Natural killer cell (primary cell): Measurements from ENCODE around the gene UBE2D2. TPM values are rescaled to one million over a fixed set of nuclear protein-coding genes. Genes with fewer than 3 reads are reported as not detected.

Source experiments
- ATAC-seq, 3 donors: fragments of 150-1000 bp in 2 of 3; fragments of 200-7000 bp in 1 of 3; cut with Tn5 transposase; 1 replicate in 1 of 3; 2 replicates in 2 of 3; pipeline ENCODE4 v1.10.0; 2021; ENCODE audit warnings: mild to moderate bottlenecking in 2 of 3, moderate library complexity in 2 of 3
- DNase-seq, 2 donors: peaks; one replicate each; pipeline versions ENCODE4 v3.0.0 to v3.0.0-alpha.2; 2013 to 2021; ENCODE audit warnings: mixed read lengths in 1 of 2
- H3K27ac ChIP-seq: one replicate; pipeline ENCODE4 v1.5.1; 2013; ENCODE audit warnings: mild to moderate bottlenecking, low read length
- H3K27me3 ChIP-seq: one replicate; pipeline ENCODE4 v1.6.1; 2013; ENCODE audit warnings: low read length; ENCODE audit not compliant: control insufficient read depth, insufficient read depth
- H3K36me3 ChIP-seq: one replicate; pipeline ENCODE4 v1.6.1; 2013; ENCODE audit warnings: low read length; ENCODE audit not compliant: control insufficient read depth, insufficient read depth
- H3K4me1 ChIP-seq: one replicate; pipeline ENCODE4 v1.6.1; 2013; ENCODE audit warnings: low read length; ENCODE audit not compliant: control insufficient read depth, insufficient read depth
- H3K4me3 ChIP-seq: one replicate; pipeline ENCODE4 v1.5.1; 2013; ENCODE audit warnings: low read length
- H3K9me3 ChIP-seq: one replicate; pipeline ENCODE4 v1.6.1; 2013; ENCODE audit warnings: low read length; ENCODE audit not compliant: control insufficient read depth, insufficient read depth
- H3K27ac Mint-ChIP-seq, 2 donors: one replicate each; pipeline ENCODE4 v1.8.0; 2022; ENCODE audit warnings: mild to moderate bottlenecking in 2 of 2, mixed read lengths in 2 of 2, moderate library complexity in 1 of 2
- H3K27me3 Mint-ChIP-seq, 2 donors: one replicate each; pipeline ENCODE4 v1.8.0; 2022; ENCODE audit warnings: low read depth in 2 of 2, mixed read lengths in 2 of 2
- H3K36me3 Mint-ChIP-seq: one replicate; pipeline ENCODE4 v1.8.0; 2022; ENCODE audit warnings: mixed read lengths
- H3K4me1 Mint-ChIP-seq, 2 donors: one replicate each; pipeline ENCODE4 v1.8.0; 2022; ENCODE audit warnings: mixed read lengths in 2 of 2
- H3K4me3 Mint-ChIP-seq: one replicate; pipeline ENCODE4 v1.8.0; 2022; ENCODE audit warnings: mild to moderate bottlenecking, moderate library complexity, mixed read lengths
- H3K9me3 Mint-ChIP-seq, 2 donors: one replicate each; pipeline ENCODE4 v1.8.0; 2022; ENCODE audit warnings: mixed read lengths in 2 of 2
- CTCF ChIP-seq: fragments of 200-600 bp; IDR thresholded peaks from one replicate; pipeline ENCODE4 v1.8.0; 2022; ENCODE audit warnings: antibody characterized with exemption
- WGBS: methylation state at CpG from one replicate; pipeline ENCODE4 v1.1.7; 2013; ENCODE audit warnings: missing lambda C conversion rate; ENCODE audit not compliant: insufficient coverage; 5-methylcytosine and 5-hydroxymethylcytosine counted together
- intact Hi-C: fragments of 100-400 bp; cut with micrococcal nuclease; formaldehyde crosslinking; loops from one replicate; pipeline ENCODE4 v1.14.2; 2022
- total RNA-seq, 4 donors: library from RNA; stranded (reverse); fragments of 120-200 nt in 1 of 4; gene quantifications; one replicate each; pipeline versions ENCODE4 v1.2.3 to v1.2.4, GENCODE V29; 2013 to 2022

UBE2D2 gene
- total RNA-seq, 3 donors from 2014 or later (not counting 1 experiment from before 2014, with no cell fraction given), result 127 to 139 (median 131) TPM

- H3K9me3 Mint-ChIP-seq, result no peaks in the 10 kb centered on the region
- peaks cover 100% of the 10 kb centered on the region for H3K4me1 ChIP-seq
- no peak overlapping the region for H3K4me3 ChIP-seq
- no peaks in the 10 kb centered on the region for H3K36me3 Mint-ChIP-seq
- peaks cover 75 to 90% of the 10 kb centered on the region in 2 donors for H3K4me1 Mint-ChIP-seq
- TF ChIP-seq CTCF, result no peak
- H3K27ac Mint-ChIP-seq, result peak overlapping the region; percentile 92 to 94
- DNase-seq (no peak), ATAC-seq (no peak)
- 49% methylated on average over 9 of the region's 9 CpGs for WGBS
- H3K9me3 ChIP-seq, result no peaks in the 10 kb centered on the region
- H3K27me3 ChIP-seq, result no peaks in the 10 kb centered on the region
- H3K36me3 ChIP-seq, result no peaks in the 10 kb centered on the region
- peak overlapping the region; percentile 92 for H3K27ac ChIP-seq
- H3K27me3 Mint-ChIP-seq, result no peaks in the 10 kb centered on the region
- peak overlapping the region; percentile 32 for H3K4me3 Mint-ChIP-seq
- intact Hi-C loops, result no loop called here
Measured at GRCh38 chr5:139662617-139663016, 101.5 kb downstream of the UBE2D2 start.

- Histone ChIP-seq H3K27me3 (no peaks in the 10 kb centered on the region), H3K9me3 (no peaks in the 10 kb centered on the region), H3K4me1 (peaks cover 97% of the 10 kb centered on the region), H3K36me3 (no peaks in the 10 kb centered on the region), H3K4me3 (no peak overlapping the region), H3K27ac (peak overlapping the region; percentile 92)
- TF ChIP-seq CTCF, result no peak
- intact Hi-C loops, result no loop called here
- Mint-ChIP-seq H3K9me3 (no peaks in the 10 kb centered on the region), H3K4me3 (peak overlapping the region; percentile 51), H3K4me1 (peaks cover 72 to 88% of the 10 kb centered on the region in 2 donors), H3K36me3 (no peaks in the 10 kb centered on the region), H3K27me3 (no peaks in the 10 kb centered on the region), H3K27ac (peak overlapping the region; percentile 92 to 94)
- no peak for ATAC-seq
- DNase-seq, result no peak
- 56% methylated on average over 14 of the region's 14 CpGs for WGBS
Measured at GRCh38 chr5:139663207-139664085, 102.3 kb downstream of the UBE2D2 start.

- peak overlapping the region; percentile 92 for H3K27ac ChIP-seq
- DNase-seq, result peak in 1 of 2 donors; percentile 27
- Mint-ChIP-seq H3K27ac (peak overlapping the region; percentile 92 to 94), H3K36me3 (no peaks in the 10 kb centered on the region), H3K9me3 (no peaks in the 10 kb centered on the region), H3K27me3 (no peaks in the 10 kb centered on the region), H3K4me1 (peaks cover 65 to 81% of the 10 kb centered on the region in 2 donors), H3K4me3 (peak overlapping the region; percentile 45)
- TF ChIP-seq CTCF, result no peak
- H3K27me3 ChIP-seq, result no peaks in the 10 kb centered on the region
- intact Hi-C loops, result no loop called here
- no peak overlapping the region for H3K4me3 ChIP-seq
- ATAC-seq, result peak in 2 of 3 donors; percentile 6 to 38
- WGBS, result 18% methylated on average over 9 of the region's 9 CpGs
- no peaks in the 10 kb centered on the region for H3K9me3 ChIP-seq
- H3K36me3 ChIP-seq, result no peaks in the 10 kb centered on the region
- peaks cover 97% of the 10 kb centered on the region for H3K4me1 ChIP-seq
Measured at GRCh38 chr5:139664086-139664693, 103.1 kb downstream of the UBE2D2 start.
